Esophagus squamous epithelium (tissue), 5 donors: Measurements from ENCODE around the gene CSAD. TPM values are rescaled to one million over a fixed set of nuclear protein-coding genes. Genes with fewer than 3 reads are reported as not detected.
A peak's percentile ranks its signal among the peaks of the same experiment; 100 is the strongest.

ENCODE experiments used
- DNase-seq: peaks from one replicate; lab custom pipeline; 2025; lab: John Stamatoyannopoulos, UW
- H3K27ac ChIP-seq, 4 donors: fragments of 200-600 bp; sonication (generic); one replicate each; pipeline ENCODE4 v1.5.1; 2016 to 2019; ENCODE audit warnings: mild to moderate bottlenecking in 1 of 4
- H3K27me3 ChIP-seq, 4 donors: fragments of 200-600 bp; sonication (generic); 1 replicate in 3 of 4; 2 replicates in 1 of 4; pipeline versions ENCODE4 v1.5.1 to v1.6.0; 2017 to 2021; ENCODE audit warnings: antibody characterized with exemption in 1 of 4
- H3K36me3 ChIP-seq, 3 donors: fragments of 200-600 bp; sonication (generic); one replicate each; pipeline ENCODE4 v1.5.1; 2016 to 2019
- H3K4me1 ChIP-seq, 3 donors: fragments of 200-600 bp; sonication (generic); one replicate each; pipeline ENCODE4 v1.5.1; 2017 to 2019
- H3K4me3 ChIP-seq, 4 donors: fragments of 200-600 bp; sonication (generic); 1 replicate in 3 of 4; 2 replicates in 1 of 4; pipeline ENCODE4 v1.5.1; 2016 to 2019; ENCODE audit warnings: mild to moderate bottlenecking in 2 of 4, moderate library complexity in 1 of 4
- H3K9me3 ChIP-seq, 3 donors: fragments of 200-600 bp; sonication (generic); one replicate each; pipeline ENCODE4 v1.5.1; 2016 to 2019
- CTCF ChIP-seq, 6 experiments: fragments of 450-650 bp in 4 of 6; fragments of 200-600 bp in 2 of 6; sonication (generic) in 2 of 6; IDR thresholded peaks; one replicate each; pipeline ENCODE4 v1.5.1; 2016 to 2019; ENCODE audit warnings: antibody characterized with exemption in 6 of 6, mild to moderate bottlenecking in 4 of 6, moderate library complexity in 4 of 6
- POLR2A ChIP-seq, 4 donors: fragments of 450-650 bp; IDR thresholded peaks; one replicate each; pipeline ENCODE4 v1.6.1; 2017; ENCODE audit warnings: antibody characterized with exemption in 4 of 4, mild to moderate bottlenecking in 4 of 4, moderate library complexity in 3 of 4
- WGBS, 2 donors: methylation state at CpG; one replicate each; pipeline ENCODE4 v1.1.5; 2018; 5-methylcytosine and 5-hydroxymethylcytosine counted together
- intact Hi-C: fragments of 100-400 bp; cut with DNase I; formaldehyde crosslinking; loops from one replicate; pipeline ENCODE4 v1.15.0; 2022
- total RNA-seq, 4 donors: library from RNA; depleted of rRNA; stranded (reverse); fragments of >200 nt; gene quantifications; one replicate each; pipeline ENCODE4 v1.1.0, GENCODE V29; 2016
- donor health status: DM: yes; HTN: yes; CAD: no.

The CSAD gene
- total RNA-seq, 4 donors from 2014 or later, result 11.4 to 30.5 (median 15.7) TPM

GRCh38 chr12:53185582-53186153 is 4.9 kb upstream of the CSAD start:
- no peaks in the 10 kb centered on the region for H3K9me3 ChIP-seq
- H3K27me3 ChIP-seq, result no peaks in the 10 kb centered on the region
- H3K4me3 ChIP-seq, result no peak overlapping the region
- H3K27ac ChIP-seq, result no peak overlapping the region
- whole genome bisulfite sequencing, 2 donors, result 89 to 100% methylated on average over 2 to 3 of the region's 3 CpGs
- intact Hi-C loops, result no loop called here
- H3K36me3 ChIP-seq, result peaks cover 28 to 86% (median 44%) of the 10 kb centered on the region in 3 donors
- DNase-seq, result no peak
- TF ChIP-seq POLR2A (IDR thresholded peaks at IDR 0.05) (no peak), CTCF (IDR thresholded peaks at IDR 0.05) (no peak)
- H3K4me1 ChIP-seq, result peaks cover 26 to 65% (median 27%) of the 10 kb centered on the region in 3 donors

- peaks cover 26 to 60% (median 26%) of the 10 kb centered on the region in 3 donors for H3K4me1 ChIP-seq
- peaks cover 28 to 80% (median 44%) of the 10 kb centered on the region in 3 donors for H3K36me3 ChIP-seq
- TF ChIP-seq POLR2A (IDR thresholded peaks at IDR 0.05) (no peak), CTCF (IDR thresholded peaks at IDR 0.05) (no peak)
- no peak overlapping the region for H3K27ac ChIP-seq
- H3K9me3 ChIP-seq, result no peaks in the 10 kb centered on the region
- intact Hi-C loops, result no loop called here
- H3K27me3 ChIP-seq, result no peaks in the 10 kb centered on the region
- DNase-seq, result no peak
- WGBS, 2 donors, result 95 to 98% methylated on average over 6 of the region's 6 CpGs
- H3K4me3 ChIP-seq, result no peak overlapping the region
These were observed 4.1 kb upstream of the CSAD start for GRCh38 chr12:53184828-53185227.

- Histone ChIP-seq H3K27me3 (no peaks in the 10 kb centered on the region), H3K9me3 (no peaks in the 10 kb centered on the region), H3K27ac (peak overlapping the region in 2 of 4 donors; percentile 11 to 97), H3K4me3 (peak overlapping the region in 2 of 4 donors; percentile 4 to 91), H3K36me3 (peaks cover 28 to 62% (median 38%) of the 10 kb centered on the region in 3 donors), H3K4me1 (peaks cover 20 to 63% (median 33%) of the 10 kb centered on the region in 3 donors)
- TF ChIP-seq CTCF (IDR thresholded peaks at IDR 0.05), result no peak
- no peak for TF ChIP-seq POLR2A (IDR thresholded peaks at IDR 0.05)
- WGBS, 2 donors, result 52 to 58% methylated on average over 2 of the region's 2 CpGs
- intact Hi-C loops, result no loop called here
- no peak for DNase-seq
These were observed 2.2 kb upstream of the CSAD start for GRCh38 chr12:53182903-53183302.

- H3K4me1 ChIP-seq, result peaks cover 20 to 63% (median 33%) of the 10 kb centered on the region in 3 donors
- H3K27ac ChIP-seq, result peak overlapping the region in 3 of 4 donors; percentile 95 to 97 (median 95)
- 68 to 75% methylated on average over 2 of the region's 2 CpGs for WGBS, 2 donors
- peak overlapping the region in 3 of 4 donors; percentile 76 to 91 (median 84) for H3K4me3 ChIP-seq
- TF ChIP-seq CTCF (IDR thresholded peaks at IDR 0.05) (no peak), POLR2A (IDR thresholded peaks at IDR 0.05) (no peak)
- DNase-seq, result no peak
- no peaks in the 10 kb centered on the region for H3K9me3 ChIP-seq
- intact Hi-C loops, result no loop called here
- peaks cover 24 to 52% (median 29%) of the 10 kb centered on the region in 3 donors for H3K36me3 ChIP-seq
- no peaks in the 10 kb centered on the region for H3K27me3 ChIP-seq
These were observed 1.2 kb upstream of the CSAD start for GRCh38 chr12:53181935-53182334.

GRCh38 chr12:53180931-53181645 is 363 bp upstream of the CSAD start:
- intact Hi-C loops, result no loop called here
- Histone ChIP-seq H3K27me3 (no peaks in the 10 kb centered on the region), H3K36me3 (peaks cover 16 to 44% (median 22%) of the 10 kb centered on the region in 3 donors), H3K4me1 (peaks cover 20 to 62% (median 33%) of the 10 kb centered on the region in 3 donors), H3K27ac (peak overlapping the region; percentile 95 to 97 (median 96)), H3K4me3 (peak overlapping the region; percentile 69 to 91 (median 80)), H3K9me3 (no peaks in the 10 kb centered on the region)
- no peak for DNase-seq
- WGBS, 2 donors, result 0 to 1% methylated on average over 17 to 25 of the region's 57 CpGs
- TF ChIP-seq CTCF (IDR thresholded peaks at IDR 0.05), result no peak
- TF ChIP-seq POLR2A (IDR thresholded peaks at IDR 0.05), result no peak
